NCI-H524 (cell line): ENCODE results near the gene IL1RAPL2.
"Not testable (repeated sequence)": the region's sequence is repeated elsewhere in the genome, so short reads cannot be mapped to it uniquely, and the experiment has no call there.

Source experiments
- DNase-seq, 2 experiments: peaks; one replicate each; lab custom pipeline; 2025; lab: John Stamatoyannopoulos, UW

The IL1RAPL2 gene

GRCh38 chrX:105609530-105609929 lies 1043.5 kb downstream of the IL1RAPL2 start:
- DNase-seq, result no peak

DNA sequence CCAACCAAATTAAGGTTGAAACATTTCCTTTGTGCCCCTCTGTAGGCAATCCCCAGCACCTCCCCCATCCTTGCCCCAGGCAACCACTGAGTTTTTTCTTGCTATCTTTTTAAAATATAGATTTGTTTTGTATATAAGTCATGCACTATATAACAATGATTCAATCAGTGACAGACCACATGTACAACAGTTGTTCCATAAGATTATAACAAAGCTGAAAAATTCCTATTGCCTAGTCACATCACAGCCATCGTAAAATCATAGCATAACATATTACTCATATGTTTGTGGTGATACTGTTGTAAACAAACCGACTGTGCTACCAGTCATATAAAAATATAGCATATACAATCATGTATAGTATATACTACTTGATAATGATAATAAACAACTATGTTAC lies 1044.4 kb downstream of the IL1RAPL2 start:
- DNase-seq, result no peak

DNA sequence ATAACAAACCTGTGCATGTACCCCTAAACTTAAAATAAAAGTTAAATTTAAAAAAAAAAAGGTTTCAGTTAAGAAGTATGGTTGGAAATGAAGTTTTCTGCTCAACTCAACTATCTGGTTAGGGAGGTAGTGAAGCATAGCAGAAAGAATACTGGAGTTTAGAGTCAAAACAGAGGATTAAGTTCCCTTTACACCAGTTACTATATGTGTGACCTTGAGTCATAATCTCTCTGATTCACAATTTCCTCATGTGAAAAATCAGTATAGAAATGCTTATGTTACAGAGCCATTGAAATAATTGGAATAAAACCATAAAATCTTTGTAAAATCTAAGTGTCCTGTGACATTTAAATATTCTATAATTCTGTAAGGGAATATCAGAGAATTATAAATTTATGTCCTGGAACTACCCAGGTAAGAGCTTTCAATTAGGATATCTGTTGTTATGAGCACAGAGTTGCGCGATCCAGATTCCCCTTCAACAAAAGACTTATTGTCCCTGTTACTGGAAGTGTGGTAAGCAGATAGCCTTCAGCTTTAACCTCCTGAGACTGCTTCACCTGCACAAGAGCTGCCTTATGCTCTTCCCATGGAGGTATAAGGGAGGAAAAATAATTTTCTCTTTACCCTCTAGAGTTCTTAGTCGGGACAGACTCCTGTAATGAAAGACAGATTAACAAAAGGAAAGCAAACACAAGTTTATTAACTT lies 1052.5 kb downstream of the IL1RAPL2 start:
- no peak for DNase-seq

DNA sequence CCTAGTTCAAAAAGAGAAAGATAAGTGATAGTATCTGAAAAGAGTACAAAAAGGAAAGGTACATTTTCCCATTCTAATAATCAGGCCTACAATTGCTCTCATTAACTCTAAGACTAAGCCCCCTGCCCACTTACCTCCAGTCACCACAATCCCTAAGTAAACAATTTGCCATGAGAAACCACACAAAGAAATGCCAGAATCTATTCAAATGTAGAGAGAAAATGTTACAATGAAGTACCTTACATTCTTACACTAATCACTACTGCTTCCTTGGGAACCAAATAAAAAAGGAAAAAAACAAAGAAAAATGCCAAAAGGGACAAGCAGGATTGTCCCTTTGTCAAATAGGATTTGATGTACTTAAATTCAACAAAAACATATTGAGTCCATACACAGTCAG lies 1068.2 kb downstream of the IL1RAPL2 start:
- DNase-seq, result no peak

- DNase-seq, result no peak
These were observed 1069.8 kb downstream of the IL1RAPL2 start for GRCh38 chrX:105635794-105636193.

- DNase-seq, result peak; percentile 28 to 71
These were observed 1070.7 kb downstream of the IL1RAPL2 start for GRCh38 chrX:105636667-105637066.

DNA sequence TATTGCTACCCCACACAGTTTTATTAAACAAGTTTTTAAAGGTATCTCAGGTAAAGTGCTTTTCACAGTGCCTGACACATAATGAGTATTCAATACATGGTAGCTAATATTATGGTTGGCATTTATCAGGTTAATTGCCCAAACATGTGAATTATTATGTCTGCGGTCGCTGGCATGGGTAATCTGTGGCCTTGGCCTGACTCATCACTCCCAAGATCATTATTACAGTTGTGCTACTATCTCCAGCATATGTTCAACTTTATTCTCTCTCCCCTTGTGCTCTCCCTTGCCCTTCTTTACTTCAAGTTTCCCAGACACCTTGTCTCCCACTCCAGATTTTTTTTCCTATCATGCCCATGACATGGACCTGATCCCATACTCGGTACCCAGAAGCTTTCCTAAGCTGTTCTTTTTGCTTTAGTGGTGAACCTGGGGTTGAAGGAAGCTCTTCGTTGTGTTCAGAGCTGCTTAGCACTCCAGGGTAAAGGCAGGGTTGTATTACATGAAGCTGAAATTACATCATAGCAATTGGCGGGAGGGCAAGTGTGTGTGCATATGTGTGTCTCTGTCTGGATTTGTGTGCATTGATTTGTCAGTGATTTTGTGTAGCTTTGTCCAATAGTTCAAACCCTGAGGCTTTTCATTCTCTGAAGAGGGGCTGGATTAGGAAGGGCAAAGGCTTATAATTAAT lies 1079.8 kb downstream of the IL1RAPL2 start:
- DNase-seq, result no peak

DNA sequence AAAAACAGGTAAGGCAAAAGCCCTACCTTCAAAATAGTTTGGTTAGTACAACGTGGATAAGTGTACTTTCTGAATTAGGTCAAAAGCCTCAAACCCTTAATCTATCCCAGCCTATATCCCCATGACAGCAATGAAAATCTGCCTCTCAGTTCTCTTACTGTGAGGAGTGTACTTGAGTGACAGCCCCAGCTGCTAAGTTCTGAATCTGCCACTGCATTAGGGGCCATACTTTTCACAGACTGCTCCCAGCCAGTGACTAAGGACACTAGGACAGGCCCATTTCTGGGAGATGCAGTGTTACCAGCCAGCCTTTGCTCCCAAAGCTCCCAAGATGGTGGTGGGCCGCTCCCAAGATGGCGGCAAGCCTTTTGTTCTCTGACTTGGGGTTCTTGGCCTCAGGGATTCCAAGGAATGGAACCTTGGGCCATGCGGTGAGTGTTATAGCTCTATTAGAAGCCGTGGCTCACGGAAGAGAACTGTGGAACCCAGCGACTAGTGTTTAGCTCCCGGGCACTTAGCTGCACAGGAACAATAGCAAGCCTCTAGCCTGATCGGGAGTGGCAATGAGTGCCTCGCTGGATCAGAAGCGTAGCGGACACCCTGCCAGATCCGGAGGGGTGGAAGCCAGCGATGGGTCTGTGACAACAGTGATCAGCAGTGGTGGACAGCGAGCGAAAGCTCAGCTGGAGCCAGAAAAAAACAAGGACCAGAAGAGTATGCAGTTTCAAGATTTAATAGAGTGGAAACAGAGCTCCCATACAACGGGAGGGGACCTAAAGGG lies 1080.8 kb downstream of the IL1RAPL2 start:
- peak; percentile 34 to 80 for DNase-seq

DNA sequence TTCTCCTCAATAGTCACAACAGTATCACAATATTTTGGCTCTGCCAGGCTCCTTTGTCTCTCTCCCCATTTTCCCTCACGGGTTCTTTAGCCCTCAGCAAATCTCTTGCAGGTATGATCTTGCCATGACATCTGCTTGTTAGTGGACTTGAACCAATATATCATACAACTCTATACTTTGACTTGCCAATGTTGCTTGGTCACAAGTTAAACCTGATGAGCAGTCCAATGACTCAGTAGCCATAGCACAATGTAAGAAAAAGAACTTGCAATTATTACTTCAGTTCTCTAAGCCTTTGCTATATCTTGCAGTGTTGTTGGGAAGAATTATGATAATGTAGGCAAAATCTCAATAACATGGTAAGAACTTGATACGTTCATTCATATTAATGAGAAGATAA lies 1081.8 kb downstream of the IL1RAPL2 start:
- no peak for DNase-seq

- no peak for DNase-seq
These were observed 1082.7 kb downstream of the IL1RAPL2 start for GRCh38 chrX:105648732-105649131.

- no peak for DNase-seq
These were observed 1084.6 kb downstream of the IL1RAPL2 start for GRCh38 chrX:105650577-105650976.

DNA sequence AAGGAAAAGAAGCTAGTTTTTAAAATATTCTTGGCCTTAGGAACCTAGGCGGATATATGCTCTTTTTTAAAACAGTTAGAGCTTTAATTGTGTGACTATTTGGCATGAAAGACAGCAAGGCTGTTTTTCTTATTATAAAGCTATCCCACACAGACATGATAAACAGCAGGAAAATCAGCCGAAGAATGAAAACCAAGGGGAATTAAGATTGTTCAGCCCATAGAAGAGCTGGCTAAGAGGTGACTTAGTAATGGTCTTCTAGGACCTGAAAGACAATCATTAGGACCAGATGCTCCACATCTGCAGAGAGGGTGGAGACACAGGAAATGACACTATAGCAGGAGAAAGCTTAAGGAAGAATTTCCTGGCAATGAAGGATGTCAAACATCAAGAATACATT lies 1085.0 kb downstream of the IL1RAPL2 start:
- DNase-seq, result no peak

DNA sequence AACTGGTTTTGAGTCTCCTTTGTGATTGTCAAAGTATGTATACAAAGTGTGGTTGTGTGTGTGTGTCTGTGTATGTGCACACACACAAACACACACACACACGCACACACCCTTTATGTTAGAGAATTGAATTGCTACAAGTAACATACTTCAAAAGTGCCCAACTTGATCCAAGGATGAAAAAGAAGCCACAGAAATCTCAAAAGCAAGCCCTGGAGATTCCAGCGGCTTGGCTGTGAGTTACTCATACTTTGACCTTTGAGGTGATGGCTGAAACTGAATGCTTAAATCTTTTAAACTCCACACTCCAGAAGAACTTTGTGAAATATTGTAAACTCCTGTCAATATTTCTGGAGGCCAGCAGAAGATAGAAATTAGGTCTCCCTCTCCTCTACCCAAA lies 1087.9 kb downstream of the IL1RAPL2 start:
- no peak for DNase-seq

- no peak for DNase-seq
These were observed 1092.1 kb downstream of the IL1RAPL2 start for GRCh38 chrX:105658136-105658535.

GRCh38 chrX:105662248-105662647 lies 1096.2 kb downstream of the IL1RAPL2 start:
- no peak for DNase-seq

- no peak for DNase-seq
These were observed 1098.2 kb downstream of the IL1RAPL2 start for GRCh38 chrX:105664243-105664642.

DNA sequence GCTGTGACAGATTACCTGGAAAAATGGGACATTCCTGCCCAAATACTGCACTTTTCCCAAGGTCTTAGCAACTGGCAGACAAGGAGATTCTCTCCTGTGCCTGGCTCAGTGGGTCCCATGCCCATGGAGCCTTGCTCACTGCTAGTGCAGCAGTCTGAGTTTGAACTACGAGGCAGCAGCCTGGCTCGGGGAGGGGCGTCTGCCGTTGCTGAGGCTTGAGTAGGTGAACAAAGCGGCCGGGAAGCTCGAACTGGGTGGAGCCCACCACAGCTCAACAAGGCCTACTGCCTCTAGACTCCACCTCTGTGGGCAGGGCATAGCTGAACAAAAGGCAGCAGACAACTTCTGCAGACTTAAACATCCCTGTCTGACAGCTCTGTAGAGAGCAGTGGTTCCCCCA lies 1118.3 kb downstream of the IL1RAPL2 start:
- DNase-seq, result not testable (repeated sequence)

DNA sequence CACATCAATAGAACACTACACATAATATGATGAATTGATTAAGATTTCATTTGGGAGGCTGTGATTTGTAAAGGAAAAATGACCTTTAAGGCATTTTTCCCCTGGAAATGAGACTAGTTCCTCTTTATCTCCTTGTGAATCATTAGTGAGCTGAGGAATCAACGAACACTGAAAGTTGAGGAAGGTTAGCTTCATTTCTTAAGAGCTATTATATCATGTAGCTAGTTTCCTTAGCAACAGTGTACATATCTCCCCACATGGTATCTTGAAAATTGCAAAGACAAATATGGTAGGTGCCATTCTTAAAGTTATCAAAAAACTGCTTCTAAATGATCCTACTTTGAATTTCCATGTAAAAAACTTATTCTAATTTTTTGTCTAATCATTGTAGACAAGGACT lies 1128.8 kb downstream of the IL1RAPL2 start:
- no peak for DNase-seq

DNA sequence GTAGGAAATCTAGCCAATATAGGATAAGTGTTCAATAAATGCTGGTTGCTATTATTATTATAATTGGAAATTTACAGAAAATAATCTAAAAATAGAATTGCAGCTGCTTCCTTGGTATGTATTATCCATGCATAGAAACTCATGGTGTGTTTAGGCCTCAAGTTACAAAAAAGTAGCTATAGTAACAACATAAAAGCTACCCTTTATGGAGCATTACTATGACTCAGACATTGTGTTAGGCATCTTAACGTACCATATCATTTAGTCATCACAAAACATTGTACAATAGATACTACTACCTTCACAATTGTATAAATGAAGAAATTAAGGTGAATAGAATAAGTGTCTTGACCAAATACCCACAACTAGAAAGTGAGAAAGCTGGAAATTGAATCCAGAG lies 1129.5 kb downstream of the IL1RAPL2 start:
- DNase-seq, result no peak

DNA sequence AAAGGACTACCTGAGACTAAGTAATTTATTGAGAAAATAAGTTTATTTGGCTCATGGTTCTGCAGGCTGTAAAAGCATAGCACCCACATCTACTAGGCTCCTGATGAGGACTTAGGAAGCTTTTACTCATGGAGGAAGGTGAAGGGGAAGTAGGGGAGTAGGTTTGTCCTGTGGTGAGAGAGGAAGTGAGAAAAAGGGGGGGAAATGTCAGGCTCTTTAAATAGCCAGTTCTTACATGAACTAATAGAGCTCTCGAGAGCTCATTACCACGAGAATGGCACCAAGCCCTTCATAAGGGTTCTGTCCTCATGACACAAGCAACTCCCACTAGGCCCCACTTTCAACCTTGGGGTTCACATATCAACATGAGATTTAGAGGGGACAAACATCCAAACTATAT lies 1130.9 kb downstream of the IL1RAPL2 start:
- DNase-seq, result no peak

GRCh38 chrX:105697984-105698781 lies 1132.2 kb downstream of the IL1RAPL2 start:
- no peak for DNase-seq

DNA sequence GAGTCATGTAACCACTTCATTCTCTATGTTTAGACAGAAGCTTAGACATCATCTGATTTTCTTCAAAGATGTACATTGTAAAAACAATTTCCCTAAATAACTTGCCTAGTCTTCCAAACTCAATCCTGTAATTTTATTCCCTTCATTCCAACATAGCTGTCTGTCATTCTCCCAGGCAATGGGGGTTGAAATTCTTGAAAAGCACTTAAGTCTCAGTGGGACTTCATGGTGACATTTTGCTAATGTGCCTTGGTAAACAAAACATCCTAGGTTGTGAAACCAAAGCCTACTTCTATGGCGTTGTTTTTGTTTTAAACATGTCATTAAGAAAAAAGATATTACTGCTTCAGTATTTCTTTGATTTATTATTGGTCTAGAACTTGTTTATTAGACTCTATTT lies 1134.3 kb downstream of the IL1RAPL2 start:
- DNase-seq, result no peak
